ENCODE measurements around the gene ERI2. TPM values are rescaled to one million over a fixed set of nuclear protein-coding genes. Genes with fewer than 3 reads are reported as not detected.

ERI2 gene
- total RNA-seq, 1 experiment from 2014 or later: 16.9 TPM

DNA sequence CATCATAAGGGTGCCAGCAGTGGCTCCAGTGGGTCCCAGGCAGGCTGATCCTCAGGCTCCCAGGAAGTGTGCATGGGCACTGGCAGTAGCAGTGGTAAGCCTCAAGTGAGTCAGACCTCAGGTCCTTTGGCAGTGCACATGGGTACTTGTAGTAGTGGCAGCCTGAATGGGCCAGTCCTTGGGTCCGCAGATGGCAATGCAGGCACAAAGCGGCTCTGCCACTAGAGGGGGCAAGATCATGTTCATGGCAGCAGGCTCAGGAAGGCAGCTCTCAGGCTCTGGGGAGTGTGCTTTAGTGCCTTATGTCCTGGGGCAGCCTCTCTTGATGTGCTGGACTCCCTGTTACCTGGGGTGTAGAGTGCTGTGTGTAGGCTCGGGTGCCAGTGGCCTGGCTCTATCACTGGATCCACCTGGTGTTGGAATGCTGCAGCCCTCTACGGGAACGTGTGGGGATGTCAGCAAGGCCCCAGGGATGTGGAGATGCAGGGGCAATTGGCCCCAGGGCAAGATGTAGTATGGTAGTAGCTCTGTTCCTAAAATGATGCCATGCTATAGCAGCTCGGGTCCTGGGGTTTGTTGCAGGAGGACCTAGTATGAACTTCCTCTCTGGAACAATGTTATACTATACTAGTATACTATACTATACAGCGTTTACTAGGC lies 31.4 kb downstream of the ERI2 start:
- Mint-ChIP-seq H3K36me3 (no peaks in the 10 kb centered on the region), H3K9me3 (no peaks in the 10 kb centered on the region), H3K27me3 (ENCODE audit: low read depth) (no peaks in the 10 kb centered on the region), H3K4me1 (no peaks in the 10 kb centered on the region), H3K4me3 (no peak overlapping the region), H3K27ac (no peak overlapping the region)
- TF ChIP-seq GABPB1 (CRISPR knock-in tag; IDR thresholded peaks at IDR 0.05) (no peak), ZNF423 (CRISPR knock-in tag; IDR thresholded peaks at IDR 0.05) (no peak), ZNF121 (CRISPR knock-in tag; IDR thresholded peaks at IDR 0.05) (peak; percentile 53), JAZF1 (CRISPR knock-in tag; IDR thresholded peaks at IDR 0.05) (no peak), NFE2L1 (CRISPR knock-in tag; IDR thresholded peaks at IDR 0.05) (0 out of 2 replicates have a peak, but pooled peaks have one; percentile 39), TP53 (CRISPR knock-in tag; IDR thresholded peaks at IDR 0.05) (no peak)
- TF ChIP-seq, protein P1, sequence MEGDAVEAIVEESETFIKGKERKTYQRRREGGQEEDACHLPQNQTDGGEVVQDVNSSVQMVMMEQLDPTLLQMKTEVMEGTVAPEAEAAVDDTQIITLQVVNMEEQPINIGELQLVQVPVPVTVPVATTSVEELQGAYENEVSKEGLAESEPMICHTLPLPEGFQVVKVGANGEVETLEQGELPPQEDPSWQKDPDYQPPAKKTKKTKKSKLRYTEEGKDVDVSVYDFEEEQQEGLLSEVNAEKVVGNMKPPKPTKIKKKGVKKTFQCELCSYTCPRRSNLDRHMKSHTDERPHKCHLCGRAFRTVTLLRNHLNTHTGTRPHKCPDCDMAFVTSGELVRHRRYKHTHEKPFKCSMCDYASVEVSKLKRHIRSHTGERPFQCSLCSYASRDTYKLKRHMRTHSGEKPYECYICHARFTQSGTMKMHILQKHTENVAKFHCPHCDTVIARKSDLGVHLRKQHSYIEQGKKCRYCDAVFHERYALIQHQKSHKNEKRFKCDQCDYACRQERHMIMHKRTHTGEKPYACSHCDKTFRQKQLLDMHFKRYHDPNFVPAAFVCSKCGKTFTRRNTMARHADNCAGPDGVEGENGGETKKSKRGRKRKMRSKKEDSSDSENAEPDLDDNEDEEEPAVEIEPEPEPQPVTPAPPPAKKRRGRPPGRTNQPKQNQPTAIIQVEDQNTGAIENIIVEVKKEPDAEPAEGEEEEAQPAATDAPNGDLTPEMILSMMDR (IDR thresholded peaks at IDR 0.05): peak; percentile 65; the same call in 1 of the 2 replicates
- TF ChIP-seq, protein P2, sequence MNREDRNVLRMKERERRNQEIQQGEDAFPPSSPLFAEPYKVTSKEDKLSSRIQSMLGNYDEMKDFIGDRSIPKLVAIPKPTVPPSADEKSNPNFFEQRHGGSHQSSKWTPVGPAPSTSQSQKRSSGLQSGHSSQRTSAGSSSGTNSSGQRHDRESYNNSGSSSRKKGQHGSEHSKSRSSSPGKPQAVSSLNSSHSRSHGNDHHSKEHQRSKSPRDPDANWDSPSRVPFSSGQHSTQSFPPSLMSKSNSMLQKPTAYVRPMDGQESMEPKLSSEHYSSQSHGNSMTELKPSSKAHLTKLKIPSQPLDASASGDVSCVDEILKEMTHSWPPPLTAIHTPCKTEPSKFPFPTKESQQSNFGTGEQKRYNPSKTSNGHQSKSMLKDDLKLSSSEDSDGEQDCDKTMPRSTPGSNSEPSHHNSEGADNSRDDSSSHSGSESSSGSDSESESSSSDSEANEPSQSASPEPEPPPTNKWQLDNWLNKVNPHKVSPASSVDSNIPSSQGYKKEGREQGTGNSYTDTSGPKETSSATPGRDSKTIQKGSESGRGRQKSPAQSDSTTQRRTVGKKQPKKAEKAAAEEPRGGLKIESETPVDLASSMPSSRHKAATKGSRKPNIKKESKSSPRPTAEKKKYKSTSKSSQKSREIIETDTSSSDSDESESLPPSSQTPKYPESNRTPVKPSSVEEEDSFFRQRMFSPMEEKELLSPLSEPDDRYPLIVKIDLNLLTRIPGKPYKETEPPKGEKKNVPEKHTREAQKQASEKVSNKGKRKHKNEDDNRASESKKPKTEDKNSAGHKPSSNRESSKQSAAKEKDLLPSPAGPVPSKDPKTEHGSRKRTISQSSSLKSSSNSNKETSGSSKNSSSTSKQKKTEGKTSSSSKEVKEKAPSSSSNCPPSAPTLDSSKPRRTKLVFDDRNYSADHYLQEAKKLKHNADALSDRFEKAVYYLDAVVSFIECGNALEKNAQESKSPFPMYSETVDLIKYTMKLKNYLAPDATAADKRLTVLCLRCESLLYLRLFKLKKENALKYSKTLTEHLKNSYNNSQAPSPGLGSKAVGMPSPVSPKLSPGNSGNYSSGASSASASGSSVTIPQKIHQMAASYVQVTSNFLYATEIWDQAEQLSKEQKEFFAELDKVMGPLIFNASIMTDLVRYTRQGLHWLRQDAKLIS (CRISPR knock-in tag; IDR thresholded peaks at IDR 0.05; ENCODE audit: borderline replicate concordance): no peak
- DNase-seq (ENCODE audit: low spot score) (peak; percentile 91), ATAC-seq (peak; percentile 100)
- ChIA-PET CTCF (interaction anchor here (0.6 to 1.8 kb wide), 15 partner anchors 8 to 327 kb away, joined by 3 to 19 read pairs (median 4); partner anchors contain the start of genes ACSM3, ERI2 and REXO5), POLR2A (no interaction called here)

DNA sequence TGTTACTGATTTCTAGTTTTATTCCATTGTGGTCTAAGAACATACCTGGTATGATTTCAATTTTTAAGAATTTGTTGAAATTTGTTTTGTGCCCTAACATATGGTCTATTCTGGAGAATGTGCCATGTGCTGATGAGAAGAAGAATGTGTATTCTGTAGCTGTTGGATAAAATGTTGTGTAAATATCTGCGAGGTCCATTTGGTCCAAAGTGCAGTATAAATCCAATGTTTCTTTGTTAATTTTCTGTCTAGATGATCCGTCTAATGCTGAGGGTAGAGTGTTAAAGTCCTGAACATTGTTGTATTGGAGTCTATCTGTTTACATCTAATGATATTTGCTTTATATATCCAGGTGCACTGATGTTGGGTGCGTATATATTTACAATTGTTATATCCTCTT lies 32.6 kb downstream of the ERI2 start:
- Mint-ChIP-seq H3K4me3 (no peak overlapping the region), H3K9me3 (no peaks in the 10 kb centered on the region), H3K36me3 (no peaks in the 10 kb centered on the region), H3K27ac (no peak overlapping the region), H3K27me3 (ENCODE audit: low read depth) (no peaks in the 10 kb centered on the region), H3K4me1 (no peaks in the 10 kb centered on the region)
- TF ChIP-seq ZNF219 (CRISPR knock-in tag; IDR thresholded peaks at IDR 0.05; ENCODE audit: borderline replicate concordance): no peak
- no peak for TF ChIP-seq FOXP1 (CRISPR knock-in tag; IDR thresholded peaks at IDR 0.05; ENCODE audit: borderline replicate concordance)
- TF ChIP-seq MYBL2 (CRISPR knock-in tag; IDR thresholded peaks at IDR 0.05): no peak
- TF ChIP-seq TEAD1 (CRISPR knock-in tag; IDR thresholded peaks at IDR 0.05): no peak
- TF ChIP-seq RORB (CRISPR knock-in tag; IDR thresholded peaks at IDR 0.05): no peak
- TF ChIP-seq, protein P3, sequence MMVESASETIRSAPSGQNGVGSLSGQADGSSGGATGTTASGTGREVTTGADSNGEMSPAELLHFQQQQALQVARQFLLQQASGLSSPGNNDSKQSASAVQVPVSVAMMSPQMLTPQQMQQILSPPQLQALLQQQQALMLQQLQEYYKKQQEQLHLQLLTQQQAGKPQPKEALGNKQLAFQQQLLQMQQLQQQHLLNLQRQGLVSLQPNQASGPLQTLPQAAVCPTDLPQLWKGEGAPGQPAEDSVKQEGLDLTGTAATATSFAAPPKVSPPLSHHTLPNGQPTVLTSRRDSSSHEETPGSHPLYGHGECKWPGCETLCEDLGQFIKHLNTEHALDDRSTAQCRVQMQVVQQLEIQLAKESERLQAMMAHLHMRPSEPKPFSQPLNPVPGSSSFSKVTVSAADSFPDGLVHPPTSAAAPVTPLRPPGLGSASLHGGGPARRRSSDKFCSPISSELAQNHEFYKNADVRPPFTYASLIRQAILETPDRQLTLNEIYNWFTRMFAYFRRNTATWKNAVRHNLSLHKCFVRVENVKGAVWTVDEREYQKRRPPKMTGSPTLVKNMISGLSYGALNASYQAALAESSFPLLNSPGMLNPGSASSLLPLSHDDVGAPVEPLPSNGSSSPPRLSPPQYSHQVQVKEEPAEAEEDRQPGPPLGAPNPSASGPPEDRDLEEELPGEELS (CRISPR knock-in tag; IDR thresholded peaks at IDR 0.05): no peak
- TF ChIP-seq FOXJ3 (CRISPR knock-in tag; IDR thresholded peaks at IDR 0.05; ENCODE audit: borderline replicate concordance): no peak
- TF ChIP-seq SMAD4 (CRISPR knock-in tag; IDR thresholded peaks at IDR 0.05): no peak
- no peak for TF ChIP-seq NR3C1 (CRISPR knock-in tag; conservative IDR thresholded peaks at IDR 0.05; ENCODE audit: low read depth)
- no peak for TF ChIP-seq ZNF263 (CRISPR knock-in tag; IDR thresholded peaks at IDR 0.05; ENCODE audit: low read depth)
- TF ChIP-seq, protein P4, sequence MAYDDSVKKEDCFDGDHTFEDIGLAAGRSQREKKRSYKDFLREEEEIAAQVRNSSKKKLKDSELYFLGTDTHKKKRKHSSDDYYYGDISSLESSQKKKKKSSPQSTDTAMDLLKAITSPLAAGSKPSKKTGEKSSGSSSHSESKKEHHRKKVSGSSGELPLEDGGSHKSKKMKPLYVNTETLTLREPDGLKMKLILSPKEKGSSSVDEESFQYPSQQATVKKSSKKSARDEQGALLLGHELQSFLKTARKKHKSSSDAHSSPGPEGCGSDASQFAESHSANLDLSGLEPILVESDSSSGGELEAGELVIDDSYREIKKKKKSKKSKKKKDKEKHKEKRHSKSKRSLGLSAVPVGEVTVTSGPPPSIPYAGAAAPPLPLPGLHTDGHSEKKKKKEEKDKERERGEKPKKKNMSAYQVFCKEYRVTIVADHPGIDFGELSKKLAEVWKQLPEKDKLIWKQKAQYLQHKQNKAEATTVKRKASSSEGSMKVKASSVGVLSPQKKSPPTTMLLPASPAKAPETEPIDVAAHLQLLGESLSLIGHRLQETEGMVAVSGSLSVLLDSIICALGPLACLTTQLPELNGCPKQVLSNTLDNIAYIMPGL (CRISPR knock-in tag; IDR thresholded peaks at IDR 0.05): no peak
- no peak for TF ChIP-seq RELA (CRISPR knock-in tag; IDR thresholded peaks at IDR 0.05; ENCODE audit: borderline replicate concordance)
- TF ChIP-seq ETV6 (CRISPR knock-in tag; IDR thresholded peaks at IDR 0.05): no peak
- TF ChIP-seq, protein P5, sequence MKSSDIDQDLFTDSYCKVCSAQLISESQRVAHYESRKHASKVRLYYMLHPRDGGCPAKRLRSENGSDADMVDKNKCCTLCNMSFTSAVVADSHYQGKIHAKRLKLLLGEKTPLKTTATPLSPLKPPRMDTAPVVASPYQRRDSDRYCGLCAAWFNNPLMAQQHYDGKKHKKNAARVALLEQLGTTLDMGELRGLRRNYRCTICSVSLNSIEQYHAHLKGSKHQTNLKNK (CRISPR knock-in tag; IDR thresholded peaks at IDR 0.05): no peak
- TF ChIP-seq NFATC4 (CRISPR knock-in tag; IDR thresholded peaks at IDR 0.05): no peak
- TF ChIP-seq GTF2I (CRISPR knock-in tag; conservative IDR thresholded peaks at IDR 0.05): no peak
- TF ChIP-seq, protein P6, sequence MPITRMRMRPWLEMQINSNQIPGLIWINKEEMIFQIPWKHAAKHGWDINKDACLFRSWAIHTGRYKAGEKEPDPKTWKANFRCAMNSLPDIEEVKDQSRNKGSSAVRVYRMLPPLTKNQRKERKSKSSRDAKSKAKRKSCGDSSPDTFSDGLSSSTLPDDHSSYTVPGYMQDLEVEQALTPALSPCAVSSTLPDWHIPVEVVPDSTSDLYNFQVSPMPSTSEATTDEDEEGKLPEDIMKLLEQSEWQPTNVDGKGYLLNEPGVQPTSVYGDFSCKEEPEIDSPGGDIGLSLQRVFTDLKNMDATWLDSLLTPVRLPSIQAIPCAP (CRISPR knock-in tag; IDR thresholded peaks at IDR 0.05): no peak
- TF ChIP-seq TEAD4 (CRISPR knock-in tag; IDR thresholded peaks at IDR 0.05): no peak
- ATAC-seq (no peak), DNase-seq (ENCODE audit: low spot score) (no peak)
- ChIA-PET POLR2A (no interaction called here), CTCF (interaction anchor here (0.6 to 0.7 kb wide), 3 partner anchors 59 to 97 kb away, joined by 3 to 5 read pairs (median 5); no protein-coding TSS in a partner anchor)

All from WTC11 (cell line).